Stimulated activated CD4-positive, alpha-beta T cell treated with anti-CD3 and anti-CD28 coated beads, Interleukin-4, amount 100 ng/mL, for 24 hours (primary cell): ENCODE measurements around the gene TMBIM1.

ENCODE experiments used
- DNase-seq: peaks from one replicate; pipeline ENCODE4 v3.0.0-alpha.2; 2020

TMBIM1 gene

DNA sequence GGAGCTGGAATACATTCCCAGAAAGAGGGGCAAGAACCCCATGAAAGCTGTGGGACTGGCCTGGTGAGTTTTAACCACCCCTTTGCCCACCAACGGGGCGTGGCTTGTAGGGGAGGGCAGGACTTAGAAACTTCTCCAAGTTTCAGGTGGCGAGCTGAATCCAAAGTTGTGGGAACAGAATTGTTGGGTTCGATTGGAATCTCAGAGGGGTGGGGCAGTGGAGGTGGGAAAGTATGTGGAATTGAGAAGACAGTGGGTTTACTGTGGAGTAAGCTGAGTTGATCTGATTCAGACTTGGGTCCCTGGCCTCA is 20.9 kb downstream of the TMBIM1 start:
- no peak for DNase-seq

DNA sequence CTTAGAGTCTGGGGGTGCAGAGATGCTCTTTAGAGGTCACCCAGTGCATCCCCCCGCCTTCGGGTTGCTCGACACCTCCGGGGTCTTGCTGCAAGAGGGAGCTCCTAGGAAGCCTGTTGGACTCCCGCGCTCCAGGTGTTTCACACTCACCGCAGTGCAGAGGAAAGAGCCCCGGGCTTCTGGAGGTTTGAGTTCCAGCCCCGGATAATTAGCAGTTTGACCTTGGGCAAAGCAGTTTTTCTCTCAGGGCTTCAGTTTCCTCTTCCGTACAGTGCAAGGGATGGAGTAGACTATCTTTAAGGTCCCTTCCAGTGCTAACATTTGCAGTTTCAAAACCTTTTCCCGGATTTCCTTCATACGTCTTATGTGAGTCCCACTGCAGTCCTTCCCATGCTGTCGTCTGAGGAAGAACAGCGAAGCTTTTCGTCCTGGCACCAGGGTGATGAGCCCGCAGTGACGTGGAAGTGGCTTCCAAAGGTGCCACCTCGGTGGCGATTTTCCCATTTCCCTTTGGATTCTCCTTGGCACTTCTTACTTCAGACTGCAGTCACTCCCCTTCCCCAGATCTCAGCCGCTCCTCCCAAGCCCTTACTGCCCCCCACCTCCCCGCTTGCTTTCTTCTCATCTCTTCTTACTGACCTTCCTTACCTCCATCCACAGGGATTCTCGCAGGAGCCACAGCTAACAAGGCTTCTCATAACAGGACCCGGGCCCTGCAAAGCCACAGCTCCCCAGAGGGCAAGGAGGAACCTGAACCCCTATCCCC is 21.4 kb downstream of the TMBIM1 start:
- no peak for DNase-seq

DNA sequence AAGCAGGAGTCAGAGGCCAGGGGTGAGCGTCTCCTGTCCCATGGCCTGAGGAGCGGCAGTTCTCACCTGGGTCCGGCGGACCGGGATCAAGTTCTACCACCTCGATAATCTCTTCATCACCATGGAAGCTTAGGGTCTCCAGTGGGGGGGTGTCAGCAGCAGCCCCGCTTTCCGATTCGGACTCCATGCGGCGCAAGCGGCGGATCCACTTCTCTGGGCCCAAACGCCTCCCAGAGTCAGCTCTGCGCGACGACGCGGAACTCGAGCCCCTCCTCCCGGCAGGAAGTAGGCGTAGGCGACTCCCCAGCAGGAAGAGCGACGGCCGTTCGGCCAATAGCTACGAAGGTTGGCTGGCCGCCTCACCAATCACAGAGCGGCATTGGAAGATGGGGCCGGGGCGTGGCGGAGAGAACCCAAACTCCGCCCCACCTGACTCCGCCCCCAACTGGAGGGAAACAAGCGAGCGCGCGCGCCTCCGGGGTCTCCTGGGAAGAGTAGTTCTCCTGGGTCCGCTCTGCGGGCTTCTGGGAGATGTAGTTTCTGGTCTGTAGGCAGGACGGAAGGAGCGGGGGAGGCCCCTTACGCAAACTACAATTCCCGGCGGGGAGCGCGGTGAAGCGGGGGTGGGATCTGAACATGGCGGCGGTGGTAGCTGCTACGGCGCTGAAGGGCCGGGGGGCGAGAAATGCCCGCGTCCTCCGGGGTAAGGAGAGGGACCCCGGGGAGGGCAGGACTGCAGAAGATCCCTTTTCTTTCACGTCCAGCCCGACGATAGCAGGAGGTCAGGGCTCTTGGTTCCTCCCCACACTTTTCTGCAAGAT is 22.2 kb downstream of the TMBIM1 start, which contains the start of the genes AAMP and PNKD:
TSS of gene AAMP (minus strand) at position 238 of the 821 bp plus-strand sequence. CDS start at position 187, 51 bp downstream.
TSS of gene PNKD (plus strand) at position 620 of the 821 bp plus-strand sequence. CDS start at position 637, 17 bp downstream.
- peak; percentile 100 for DNase-seq

DNA sequence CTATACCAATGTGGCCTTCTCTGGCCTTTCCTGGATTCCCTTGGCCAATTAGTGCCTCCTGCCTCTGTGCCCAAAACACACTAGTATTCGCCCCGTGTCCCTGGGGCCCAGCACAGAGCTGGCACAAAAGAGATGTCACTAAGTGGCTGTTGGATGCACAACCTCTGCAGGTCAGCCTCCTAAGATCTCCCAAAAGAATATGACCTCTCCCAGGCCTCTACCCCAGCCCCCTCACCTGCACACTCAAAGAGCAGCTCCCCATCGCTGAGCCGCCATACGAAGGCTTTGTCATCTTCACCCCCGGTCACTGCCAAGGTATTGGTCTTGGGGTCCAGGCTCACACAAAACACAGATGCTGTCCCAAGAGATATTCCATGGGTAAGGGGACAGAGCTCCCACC is 25.0 kb downstream of the TMBIM1 start:
- DNase-seq: no peak

DNA sequence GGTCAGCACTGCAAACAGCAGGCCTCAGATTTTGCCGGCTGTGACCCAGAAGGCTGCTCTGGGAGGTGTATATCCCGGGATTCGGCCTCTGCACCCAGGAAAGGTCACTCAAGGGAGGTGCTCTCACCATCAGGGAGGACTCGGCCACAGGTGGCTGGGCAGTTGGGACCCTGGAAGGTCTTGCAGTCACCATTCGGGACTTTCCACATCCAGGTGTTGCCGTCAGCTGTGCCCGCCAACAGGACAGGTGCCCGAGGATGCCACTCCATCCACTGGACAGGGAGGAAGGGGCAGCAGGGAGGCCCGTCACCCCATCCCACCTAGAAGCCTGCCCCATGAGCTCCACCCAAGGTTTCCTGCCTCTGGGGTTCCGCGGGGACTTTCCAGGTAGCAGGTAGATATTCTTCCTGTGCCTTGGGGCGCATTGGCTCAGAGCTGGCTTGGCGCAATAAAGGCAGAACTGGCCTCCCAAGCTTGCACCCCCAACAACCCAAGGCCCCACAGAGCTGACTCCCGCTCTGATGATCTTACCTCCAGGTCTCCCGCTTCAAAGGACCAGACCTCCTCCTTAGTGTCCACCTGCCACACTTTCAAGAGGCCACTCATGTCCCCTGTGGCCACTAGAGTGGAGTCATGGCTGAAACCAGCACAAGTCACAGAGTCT is 25.9 kb downstream of the TMBIM1 start:
- no peak for DNase-seq

DNA sequence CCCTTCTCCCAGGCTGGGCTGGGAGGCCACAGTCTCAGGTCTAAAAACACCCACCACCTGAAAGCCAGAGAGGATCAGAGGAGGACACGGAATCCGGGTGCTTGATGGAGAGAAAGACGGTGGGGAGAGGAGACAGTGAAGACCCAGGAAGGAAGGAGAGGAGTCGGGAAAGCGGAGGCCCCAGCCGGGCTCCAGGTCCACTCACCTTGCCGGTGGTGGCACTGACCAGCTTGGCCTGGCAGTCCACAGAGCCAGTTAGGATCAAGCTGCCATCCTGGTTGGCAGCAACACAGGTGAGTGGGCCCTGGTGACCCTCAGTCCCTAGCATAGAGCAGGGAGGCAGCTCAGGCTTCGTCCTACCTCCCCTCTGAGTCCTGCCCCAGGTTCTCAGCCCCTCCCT is 26.7 kb downstream of the TMBIM1 start:
- no peak for DNase-seq

DNA sequence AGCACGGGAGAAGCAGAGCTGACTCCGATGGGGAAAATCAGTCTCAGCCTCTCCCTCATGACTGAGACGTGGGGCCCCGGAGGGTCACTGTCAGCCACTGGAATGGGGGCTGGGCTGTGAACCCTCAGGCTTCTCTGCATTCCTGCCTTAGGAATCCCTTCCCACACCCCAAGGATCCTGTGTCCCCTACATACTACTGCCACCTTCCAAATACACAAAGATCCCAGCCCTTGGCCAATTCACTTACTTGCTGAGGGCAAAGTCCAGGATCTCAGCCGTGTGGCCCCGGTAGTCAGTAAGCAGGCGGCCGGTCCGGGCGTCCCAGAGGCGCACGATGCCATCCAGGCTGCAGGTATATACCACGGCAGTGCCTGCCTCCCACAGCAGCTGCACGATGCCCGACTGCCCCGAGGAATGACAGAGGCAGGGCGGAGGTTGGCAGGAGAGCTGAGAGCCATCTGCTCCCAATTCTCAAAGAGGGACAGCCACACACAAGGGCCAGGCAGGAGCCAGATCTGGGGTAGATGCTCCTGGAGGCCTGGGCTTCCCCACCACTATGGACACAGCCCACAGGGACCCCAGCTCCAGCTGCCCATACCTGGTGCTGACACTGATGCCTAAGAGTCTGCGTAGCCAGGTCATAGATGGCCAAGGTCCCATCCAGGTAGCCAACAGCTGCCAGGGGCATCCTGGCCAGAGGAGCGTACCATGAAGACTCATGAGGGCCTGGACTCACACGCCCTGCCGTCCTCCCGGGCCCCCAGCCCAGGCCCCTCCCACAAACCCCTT is 27.3 kb downstream of the TMBIM1 start:
- DNase-seq: no peak

DNA sequence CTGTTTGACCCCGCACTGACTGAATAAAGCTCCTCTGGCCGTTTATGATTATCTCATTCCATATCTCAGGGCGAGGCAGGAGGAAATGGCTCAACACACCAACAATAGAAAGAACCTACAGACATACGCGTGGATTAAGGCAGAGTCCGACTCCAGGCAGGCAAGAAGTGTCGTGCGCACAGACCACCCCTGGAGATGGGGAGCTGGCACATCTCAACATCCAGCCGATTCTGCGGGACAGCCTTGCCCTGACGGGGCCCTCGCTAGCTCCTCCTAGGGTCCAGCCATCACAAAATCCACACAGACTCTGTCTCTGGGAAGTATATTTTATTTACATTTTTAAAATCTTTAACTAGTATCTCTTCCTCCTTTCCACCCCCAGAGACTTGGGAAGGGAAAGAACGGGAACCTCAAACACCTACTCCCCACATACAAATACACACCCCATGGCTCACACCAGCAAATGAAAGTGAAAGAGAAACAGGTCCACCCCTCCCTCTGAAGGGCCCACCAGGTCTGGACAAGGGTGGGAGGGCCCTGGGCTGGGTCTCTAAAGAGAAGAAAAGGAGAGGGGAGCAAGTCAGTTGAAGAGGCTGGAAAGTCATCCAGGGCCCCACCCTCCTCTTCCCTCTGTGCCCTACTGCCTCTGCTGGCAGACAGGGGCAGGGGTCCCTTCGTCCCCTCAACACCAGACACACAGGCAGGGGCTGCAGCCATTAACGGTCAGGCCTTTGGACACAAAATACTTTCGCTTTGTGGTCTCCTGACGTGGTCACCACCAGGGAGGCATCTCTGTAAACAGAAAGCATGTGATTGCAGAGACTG is 28.3 kb downstream of the TMBIM1 start:
- no peak for DNase-seq

DNA sequence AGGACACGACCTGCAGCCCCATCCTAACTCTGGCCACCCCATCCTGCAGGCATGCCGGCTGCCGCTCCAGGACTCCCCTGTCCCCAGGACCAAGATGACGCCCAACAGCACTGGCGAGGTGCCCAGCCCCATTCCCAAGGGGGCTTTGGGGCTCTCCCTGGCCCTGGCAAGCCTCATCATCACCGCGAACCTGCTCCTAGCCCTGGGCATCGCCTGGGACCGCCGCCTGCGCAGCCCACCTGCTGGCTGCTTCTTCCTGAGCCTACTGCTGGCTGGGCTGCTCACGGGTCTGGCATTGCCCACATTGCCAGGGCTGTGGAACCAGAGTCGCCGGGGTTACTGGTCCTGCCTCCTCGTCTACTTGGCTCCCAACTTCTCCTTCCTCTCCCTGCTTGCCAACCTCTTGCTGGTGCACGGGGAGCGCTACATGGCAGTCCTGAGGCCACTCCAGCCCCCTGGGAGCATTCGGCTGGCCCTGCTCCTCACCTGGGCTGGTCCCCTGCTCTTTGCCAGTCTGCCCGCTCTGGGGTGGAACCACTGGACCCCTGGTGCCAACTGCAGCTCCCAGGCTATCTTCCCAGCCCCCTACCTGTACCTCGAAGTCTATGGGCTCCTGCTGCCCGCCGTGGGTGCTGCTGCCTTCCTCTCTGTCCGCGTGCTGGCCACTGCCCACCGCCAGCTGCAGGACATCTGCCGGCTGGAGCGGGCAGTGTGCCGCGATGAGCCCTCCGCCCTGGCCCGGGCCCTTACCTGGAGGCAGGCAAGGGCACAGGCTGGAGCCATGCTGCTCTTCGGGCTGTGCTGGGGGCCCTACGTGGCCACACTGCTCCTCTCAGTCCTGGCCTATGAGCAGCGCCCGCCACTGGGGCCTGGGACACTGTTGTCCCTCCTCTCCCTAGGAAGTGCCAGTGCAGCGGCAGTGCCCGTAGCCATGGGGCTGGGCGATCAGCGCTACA is 29.4 kb downstream of the TMBIM1 start:
- no peak for DNase-seq

DNA sequence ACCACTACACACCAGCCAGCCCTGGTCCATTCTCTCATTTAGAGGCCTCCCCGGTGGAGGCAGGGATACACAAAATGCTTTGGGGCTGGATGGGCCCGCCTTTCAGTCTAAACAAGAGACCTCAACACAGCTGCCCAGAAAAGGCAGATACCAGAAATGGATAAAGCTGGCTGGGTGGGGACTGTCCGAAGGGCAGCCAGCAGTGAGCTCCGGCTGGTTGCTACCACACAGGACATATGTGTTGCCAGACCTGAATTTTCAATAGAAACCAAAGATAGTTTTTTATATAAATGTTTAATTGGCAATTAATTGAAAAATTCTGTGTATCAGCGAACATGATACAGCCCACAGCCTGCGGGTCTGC is 30.1 kb downstream of the TMBIM1 start:
- DNase-seq: no peak

DNA sequence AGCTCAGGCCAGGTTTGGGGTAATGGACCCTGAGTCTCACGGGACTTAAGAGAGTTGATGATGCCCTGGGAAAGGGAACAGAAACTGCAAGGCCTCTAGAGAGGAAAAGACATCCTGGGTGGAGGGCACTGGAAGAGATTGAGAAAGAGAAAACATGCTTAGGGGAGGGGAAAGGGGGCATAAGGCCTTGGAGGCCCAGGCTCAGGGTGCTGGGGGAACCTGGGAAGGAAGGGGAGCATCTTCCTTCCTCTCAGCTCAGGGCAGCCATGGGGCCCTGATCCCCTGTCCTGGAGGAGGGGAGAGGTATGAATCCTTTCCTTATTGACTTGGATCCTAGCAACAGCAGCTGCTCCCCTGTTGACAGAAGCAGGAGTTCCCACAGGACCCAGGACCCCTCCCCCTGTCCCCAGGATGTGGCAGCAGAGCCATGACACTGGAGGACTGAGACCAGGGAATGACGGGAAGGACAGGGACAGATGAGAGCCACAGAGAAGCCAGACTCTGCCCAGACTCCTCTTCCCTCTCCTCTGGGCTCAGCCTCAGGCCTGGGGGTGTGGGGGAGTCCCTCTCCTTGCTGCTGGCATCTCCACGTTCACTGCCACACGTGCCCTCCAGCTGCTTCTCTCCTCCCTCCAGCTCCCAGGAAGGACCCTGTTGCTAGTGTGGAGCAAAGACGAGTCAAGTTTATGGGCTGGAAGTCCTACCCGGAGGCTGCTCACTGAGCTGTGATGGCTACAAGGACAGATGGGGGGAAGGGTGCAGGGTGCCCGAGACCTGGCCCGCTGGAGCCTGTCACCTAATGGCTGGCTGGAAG is 30.7 kb downstream of the TMBIM1 start:
- DNase-seq: no peak

DNA sequence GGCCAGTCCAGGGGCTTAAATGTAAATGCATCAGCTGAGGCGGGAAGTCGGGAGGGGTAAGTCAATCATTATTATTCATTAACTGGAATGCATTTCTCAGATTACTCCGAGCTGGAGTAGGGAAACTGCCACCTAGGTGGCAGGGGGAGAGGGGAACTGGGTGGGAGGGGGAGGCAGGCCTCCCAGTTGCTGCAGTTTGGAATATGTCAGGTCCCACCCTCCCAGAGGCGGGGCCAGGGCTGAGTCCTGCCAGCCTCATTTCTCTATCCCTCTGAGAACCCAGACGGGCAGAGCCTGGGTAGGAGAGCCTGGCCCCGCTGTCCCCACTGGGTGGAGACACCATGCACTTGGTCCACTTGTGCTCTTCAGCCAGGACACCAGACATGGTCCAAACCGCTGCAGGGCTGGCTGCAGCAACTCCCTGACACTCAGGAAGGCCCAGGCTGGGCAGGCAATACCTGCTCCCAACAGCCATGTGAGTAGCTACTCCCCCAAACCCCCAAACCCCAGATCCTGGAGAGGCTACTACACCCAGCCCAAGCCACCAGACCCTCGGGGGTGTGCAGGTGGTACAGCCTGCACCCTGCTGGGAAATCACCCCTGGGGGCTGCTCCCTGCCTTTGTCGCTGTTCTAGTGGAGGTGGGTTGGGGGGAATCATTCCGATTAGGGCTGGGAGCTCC is 31.4 kb downstream of the TMBIM1 start, which contains the start of gene GPBAR1:
TSS of gene GPBAR1 (plus strand) at position 274 of the 681 bp plus-strand sequence. CDS start 1,710 bp downstream, outside the sequence.
- DNase-seq: no peak

DNA sequence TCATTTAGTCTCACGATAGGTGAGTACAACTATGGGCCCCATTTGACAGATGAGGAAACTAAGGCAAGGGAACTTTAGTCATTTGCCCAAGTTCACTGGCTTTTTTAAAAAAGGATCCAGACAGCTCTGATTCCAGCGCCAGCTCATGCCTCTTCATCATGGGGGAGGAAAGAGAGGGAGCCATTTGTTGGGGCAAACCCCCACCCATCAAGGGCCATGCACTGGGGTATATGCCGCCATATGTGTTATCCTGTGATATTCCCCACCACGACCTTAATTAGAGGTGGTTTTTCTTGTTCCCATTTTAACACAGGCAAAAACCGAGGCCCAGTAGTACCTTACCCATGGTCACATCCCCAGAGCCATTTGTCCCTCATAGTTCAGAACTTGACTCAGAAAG is 32.1 kb downstream of the TMBIM1 start:
- no peak for DNase-seq

DNA sequence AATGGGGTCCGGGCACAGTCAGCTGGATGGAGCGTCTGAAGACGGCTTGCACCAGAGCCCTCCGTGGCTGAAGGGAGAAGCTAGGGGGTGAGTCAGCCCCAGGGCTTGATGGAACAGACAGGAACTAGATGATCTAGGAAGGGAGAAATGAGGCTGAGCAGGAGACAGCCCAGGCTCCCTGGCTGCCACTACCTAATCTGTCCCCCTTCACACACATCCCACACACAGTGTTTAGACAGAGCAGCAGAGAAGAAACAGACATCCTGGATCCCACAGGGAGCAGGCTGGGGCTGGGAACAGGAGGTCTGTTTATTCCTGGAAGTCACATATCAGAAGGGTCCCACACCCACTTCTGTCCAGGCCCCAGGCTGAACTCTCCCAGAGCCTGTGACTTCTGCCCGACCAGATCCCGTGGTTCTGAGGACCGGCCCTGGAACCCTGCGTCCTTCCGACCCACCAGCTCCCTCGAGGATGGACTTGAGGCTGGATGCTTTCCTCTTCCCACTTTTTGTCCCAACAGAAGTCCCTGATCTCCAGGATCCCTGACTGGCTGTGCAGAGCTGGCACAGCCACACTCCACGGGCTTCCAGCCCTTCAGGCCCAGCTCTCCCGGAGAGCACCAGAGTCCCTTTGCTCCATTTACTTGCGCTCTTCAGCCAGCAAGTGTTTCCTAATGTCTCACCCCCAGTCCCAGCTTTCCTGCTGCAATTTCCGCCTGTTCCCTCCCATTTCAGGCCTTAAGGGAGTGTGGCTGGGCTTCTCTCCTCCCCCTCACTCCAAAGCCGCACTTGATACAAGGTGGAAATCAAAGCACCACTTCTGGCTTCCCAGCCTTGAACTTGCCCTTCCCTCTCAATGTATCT is 33.0 kb downstream of the TMBIM1 start:
- DNase-seq: no peak

DNA sequence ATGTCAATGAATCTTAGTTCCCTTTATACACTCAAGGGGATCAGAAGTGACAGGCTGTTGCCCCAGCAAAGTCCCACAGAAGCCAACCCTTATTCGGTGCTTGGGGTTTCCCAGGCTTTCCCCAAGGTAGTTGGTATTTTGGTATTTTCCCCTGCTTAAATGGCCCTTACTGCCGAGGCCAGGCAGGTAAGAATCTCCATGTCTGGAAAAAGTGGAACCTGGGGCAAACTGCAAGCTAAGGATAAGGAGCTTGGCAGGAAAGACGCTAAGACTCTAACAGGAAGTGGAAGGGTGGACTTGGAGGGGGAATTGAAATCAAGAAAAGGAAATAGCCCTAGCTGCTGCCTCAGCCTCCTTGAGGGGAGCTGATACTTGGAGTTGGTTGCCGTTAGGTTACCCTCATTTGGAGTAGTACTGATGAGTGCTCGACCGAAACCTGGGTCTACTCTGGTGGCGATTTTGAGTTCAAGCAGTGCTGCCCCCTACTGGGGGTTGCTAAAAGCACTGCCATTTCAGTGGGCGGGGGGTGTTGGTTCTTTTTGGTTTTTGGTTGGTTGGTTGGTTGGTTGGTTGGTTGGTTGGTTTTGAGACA is 34.8 kb downstream of the TMBIM1 start:
- DNase-seq: peak; percentile 69

DNA sequence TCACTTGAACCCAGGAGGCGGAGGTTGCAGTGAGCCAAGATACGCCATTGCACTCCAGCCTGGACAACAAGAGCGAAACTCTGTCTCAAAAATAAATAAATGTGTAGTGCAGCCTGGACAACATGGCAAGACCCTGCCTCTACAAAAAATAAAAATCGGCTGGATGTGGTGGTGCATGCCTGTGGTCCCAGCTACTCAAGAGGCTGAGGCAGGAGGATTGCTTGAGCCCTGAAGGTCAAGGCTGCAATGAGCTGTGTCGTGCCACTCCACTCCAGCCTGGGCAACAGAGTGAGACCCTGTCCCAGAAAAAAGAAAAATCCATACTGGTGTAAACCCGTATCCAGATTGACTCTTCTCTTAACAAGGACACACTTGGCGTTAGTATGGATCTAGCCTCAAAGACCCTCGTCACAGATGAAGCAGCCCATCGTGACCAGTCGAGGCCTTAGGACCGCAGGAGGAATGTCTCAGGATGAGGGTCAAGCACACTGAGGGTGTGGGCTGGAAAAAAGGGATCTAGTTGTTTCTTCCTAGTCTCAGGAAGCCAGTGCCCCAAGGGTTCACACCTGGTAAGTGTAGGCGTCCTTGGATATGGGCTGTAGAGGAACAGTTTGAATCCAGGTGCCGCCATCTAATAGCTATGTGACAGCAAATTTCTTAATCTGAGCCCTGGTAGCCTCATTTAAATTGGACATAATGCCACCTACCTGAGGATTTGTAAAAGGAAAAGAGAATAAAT is 35.5 kb downstream of the TMBIM1 start:
- DNase-seq: no peak

DNA sequence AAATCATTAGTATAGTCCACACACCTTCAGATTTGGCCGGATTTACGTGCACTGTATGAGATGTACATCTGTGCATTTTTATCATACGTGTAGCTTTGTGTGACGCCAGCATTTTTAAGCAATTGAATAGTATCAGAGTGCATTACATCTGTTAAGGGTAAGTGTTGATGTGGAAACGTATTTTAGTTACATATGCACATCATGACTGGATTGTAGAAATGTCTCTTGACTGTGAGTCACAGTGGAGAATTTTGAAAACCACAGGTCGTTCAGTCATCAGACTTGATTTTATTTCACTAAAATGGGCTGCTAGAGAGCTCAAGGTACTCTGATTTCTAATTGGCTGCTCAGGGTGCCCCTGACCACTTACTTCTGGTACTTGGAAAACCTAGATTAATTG is 36.9 kb downstream of the TMBIM1 start:
- no peak for DNase-seq
